NCI-H748 (cell line): ENCODE measurements around the gene RIT2.

ENCODE experiments used
- DNase-seq: peaks from one replicate; lab custom pipeline; 2025; ENCODE audit not compliant: unreplicated experiment; lab: John Stamatoyannopoulos, UW

The RIT2 gene

GRCh38 chr18:43115076-43115921, at the start of gene RIT2:
TSS of gene RIT2 (minus strand) at chr18:43115685.
- peak; percentile 91 for DNase-seq

GRCh38 chr18:43161528-43161927, 46.0 kb upstream of the RIT2 start:
- DNase-seq = no peak

- no peak for DNase-seq
Observed at GRCh38 chr18:43160509-43160908, 45.0 kb upstream of the RIT2 start.

- DNase-seq = no peak
Observed at GRCh38 chr18:43159926-43160325, 44.4 kb upstream of the RIT2 start.

- peak; percentile 75 for DNase-seq
Observed at GRCh38 chr18:43159086-43159770, 43.7 kb upstream of the RIT2 start.

- no peak for DNase-seq
Observed at GRCh38 chr18:43158381-43158780, 42.9 kb upstream of the RIT2 start.

GRCh38 chr18:43155842-43156241, 40.4 kb upstream of the RIT2 start:
- no peak for DNase-seq

- no peak for DNase-seq
Observed at GRCh38 chr18:43148231-43148630, 32.7 kb upstream of the RIT2 start.

GRCh38 chr18:43141208-43141607, 25.7 kb upstream of the RIT2 start:
- DNase-seq = peak; percentile 47

GRCh38 chr18:43139288-43139946, 23.9 kb upstream of the RIT2 start:
- DNase-seq = no peak

GRCh38 chr18:43134876-43135275, 19.4 kb upstream of the RIT2 start:
- no peak for DNase-seq

- DNase-seq = no peak
Observed at GRCh38 chr18:43130716-43131260, 15.3 kb upstream of the RIT2 start.

- peak; percentile 86 for DNase-seq
Observed at GRCh38 chr18:43129946-43130524, 14.6 kb upstream of the RIT2 start.

GRCh38 chr18:43125471-43125870, 10.0 kb upstream of the RIT2 start:
- DNase-seq = no peak

GRCh38 chr18:43122955-43123354, 7.5 kb upstream of the RIT2 start:
- no peak for DNase-seq

- DNase-seq = no peak
Observed at GRCh38 chr18:43116699-43117294, 1.3 kb upstream of the RIT2 start.

- peak; percentile 60 for DNase-seq
Observed at GRCh38 chr18:43113220-43113895, 2.1 kb downstream of the RIT2 start.

- DNase-seq = no peak
Observed at GRCh38 chr18:43108882-43109281, 6.6 kb downstream of the RIT2 start.

GRCh38 chr18:43108469-43108868, 7.0 kb downstream of the RIT2 start:
- no peak for DNase-seq

- DNase-seq = no peak
Observed at GRCh38 chr18:43093646-43094045, 21.8 kb downstream of the RIT2 start.
